Erythroblast (primary cell): ENCODE measurements around the gene NRIP1.

Experiments used
- GATA1 ChIP-seq: IDR thresholded peaks from 2 replicates; pipeline ENCODE4 v1.6.1; 2011; ENCODE audit warnings: low read depth, mild to moderate bottlenecking, control low read depth, low read length, moderate library complexity
- POLR2A ChIP-seq: IDR thresholded peaks from 2 replicates; pipeline ENCODE4 v1.6.1; 2011; ENCODE audit warnings: mild to moderate bottlenecking, low read length

DNA sequence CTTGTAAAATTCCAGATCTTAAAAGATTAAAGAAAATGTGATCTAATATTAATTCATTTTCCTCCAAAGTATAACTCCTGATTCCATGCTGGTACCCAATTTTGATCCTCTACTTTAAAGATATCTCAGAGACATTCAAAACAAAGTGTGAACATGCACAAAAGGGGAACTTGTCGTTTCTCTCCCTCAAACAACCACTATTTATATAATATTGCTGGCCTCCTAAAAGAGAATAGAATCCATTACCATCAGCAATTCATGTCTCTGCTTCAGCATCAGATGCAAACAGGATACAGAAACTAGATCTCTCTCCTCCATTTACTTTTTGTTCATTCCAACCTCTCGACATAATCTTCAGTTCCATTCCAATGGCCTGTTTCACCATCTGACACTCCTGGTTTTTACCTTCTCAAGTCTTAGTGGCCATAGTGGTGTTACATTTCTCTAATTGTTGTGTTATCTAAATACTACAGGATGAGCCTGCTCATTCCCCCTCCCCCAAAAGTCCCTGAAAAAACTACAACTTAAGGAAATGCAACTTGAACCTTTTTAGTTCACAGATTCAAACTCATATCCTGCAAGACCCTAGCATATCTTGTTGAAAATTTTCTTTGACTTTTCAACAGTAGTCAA lies 4.1 kb downstream of the NRIP1 start:
- no peak for TF ChIP-seq POLR2A
- no peak for TF ChIP-seq GATA1
